WI38 (cell line): ENCODE measurements around the gene PHACTR3.

Experiments used
- H3K4me3 ChIP-seq: 2 replicates; pipeline ENCODE4 v1.5.1; 2011; ENCODE audit warnings: low read depth, mild to moderate bottlenecking, control low read depth, low read length
- CTCF ChIP-seq: IDR thresholded peaks from 2 replicates; pipeline ENCODE4 v1.5.1; 2012; ENCODE audit warnings: low read depth, mild to moderate bottlenecking, control low read depth, low read length

Gene PHACTR3

GRCh38 chr20:59725476-59726280, 121.3 kb downstream of the PHACTR3 start:
- TF ChIP-seq CTCF = no peak
- H3K4me3 ChIP-seq = no peak overlapping the region

GRCh38 chr20:59726281-59726595, 121.9 kb downstream of the PHACTR3 start:
- H3K4me3 ChIP-seq = no peak overlapping the region
- no peak for TF ChIP-seq CTCF

- no peak for TF ChIP-seq CTCF
- H3K4me3 ChIP-seq = no peak overlapping the region
These were observed 124.5 kb downstream of the PHACTR3 start for GRCh38 chr20:59728722-59729430.

GRCh38 chr20:59729506-59729905, 125.2 kb downstream of the PHACTR3 start:
- H3K4me3 ChIP-seq = no peak overlapping the region
- TF ChIP-seq CTCF = no peak

GRCh38 chr20:59730722-59731121, 126.4 kb downstream of the PHACTR3 start:
- TF ChIP-seq CTCF = no peak
- H3K4me3 ChIP-seq = no peak overlapping the region

- TF ChIP-seq CTCF = no peak
These were observed 127.0 kb downstream of the PHACTR3 start for GRCh38 chr20:59731376-59731775.

GRCh38 chr20:59733351-59733750, 129.0 kb downstream of the PHACTR3 start:
- no peak for TF ChIP-seq CTCF

More at GRCh38 chr20:59731376-59731775, 127.0 kb downstream of the PHACTR3 start:
- H3K4me3 ChIP-seq = no peak overlapping the region

More at GRCh38 chr20:59733351-59733750, 129.0 kb downstream of the PHACTR3 start:
- no peak overlapping the region for H3K4me3 ChIP-seq
